GM19324 (cell line): ENCODE measurements around the gene LYPD6B.

Experiments
- ATAC-seq: cut with Tn5 transposase; IDR thresholded peaks from one replicate; pipeline ENCODE4 v1.9.1; 2021; ENCODE audit warnings: mild to moderate bottlenecking, moderate library complexity; ENCODE audit not compliant: unreplicated experiment, low FRiP score

The LYPD6B gene

GRCh38 chr2:149183187-149183586, 144.7 kb downstream of the LYPD6B start:
- no peak for ATAC-seq

GRCh38 chr2:149184991-149185390, 146.5 kb downstream of the LYPD6B start:
- ATAC-seq, result no peak

GRCh38 chr2:149185942-149186490, 147.5 kb downstream of the LYPD6B start:
- no peak for ATAC-seq

GRCh38 chr2:149187057-149187456, 148.6 kb downstream of the LYPD6B start:
- no peak for ATAC-seq

- no peak for ATAC-seq
Measured at GRCh38 chr2:149188291-149188690, 149.8 kb downstream of the LYPD6B start.

GRCh38 chr2:149189769-149190168, 151.3 kb downstream of the LYPD6B start:
- ATAC-seq, result no peak

- ATAC-seq, result no peak
Measured at GRCh38 chr2:149191915-149192314, 153.4 kb downstream of the LYPD6B start.

GRCh38 chr2:149192427-149192826, 153.9 kb downstream of the LYPD6B start:
- ATAC-seq, result no peak

GRCh38 chr2:149200109-149200520, 161.6 kb downstream of the LYPD6B start:
- ATAC-seq, result no peak

GRCh38 chr2:149204686-149205085, 166.2 kb downstream of the LYPD6B start:
- no peak for ATAC-seq

GRCh38 chr2:149205143-149205542, 166.6 kb downstream of the LYPD6B start:
- no peak for ATAC-seq

GRCh38 chr2:149213764-149214493, 175.4 kb downstream of the LYPD6B start:
- no peak for ATAC-seq

- no peak for ATAC-seq
Measured at GRCh38 chr2:149218497-149218896, 180.0 kb downstream of the LYPD6B start.

GRCh38 chr2:149219856-149220255, 181.4 kb downstream of the LYPD6B start:
- ATAC-seq, result no peak

- ATAC-seq, result no peak
Measured at GRCh38 chr2:149221002-149221401, 182.5 kb downstream of the LYPD6B start.

- ATAC-seq, result no peak
Measured at GRCh38 chr2:149221898-149222297, 183.4 kb downstream of the LYPD6B start.

- no peak for ATAC-seq
Measured at GRCh38 chr2:149223472-149224095, 185.1 kb downstream of the LYPD6B start.

- ATAC-seq, result no peak
Measured at GRCh38 chr2:149224543-149224942, 186.0 kb downstream of the LYPD6B start.

- ATAC-seq, result no peak
Measured at GRCh38 chr2:149225446-149225845, 186.9 kb downstream of the LYPD6B start.

- ATAC-seq, result no peak
Measured at GRCh38 chr2:149226790-149227189, 188.3 kb downstream of the LYPD6B start.

- ATAC-seq, result no peak
Measured at GRCh38 chr2:149235816-149236375, 197.4 kb downstream of the LYPD6B start.

GRCh38 chr2:149236410-149236809, 197.9 kb downstream of the LYPD6B start:
- no peak for ATAC-seq
